SU-DHL-6 (cell line): ENCODE measurements around the gene KCNJ9.

Experiments
- H2AFZ ChIP-seq: fragments of 200-600 bp; sonication (generic); 2 replicates; pipeline ENCODE4 v1.6.1; 2014; ENCODE audit warnings: low read depth, mild to moderate bottlenecking, moderate library complexity, mixed read lengths, antibody characterized with exemption, low read length; ENCODE audit not compliant: severe bottlenecking
- H3F3A ChIP-seq: fragments of 200-600 bp; shearing (Covaris generic); 2 replicates; pipeline ENCODE4 v1.6.0; 2016; ENCODE audit warnings: antibody characterized with exemption, mild to moderate bottlenecking; ENCODE audit not compliant: insufficient read depth
- H3K27ac ChIP-seq: fragments of 200-600 bp; sonication (generic); 2 replicates; pipeline ENCODE4 v1.5.1; 2016; ENCODE audit warnings: low read depth, mild to moderate bottlenecking, low read length, moderate library complexity, mixed read lengths
- H3K27me3 ChIP-seq: fragments of 200-600 bp; sonication (generic), shearing (Covaris generic); 2 replicates; pipeline ENCODE4 v1.6.0; 2014; ENCODE audit warnings: mild to moderate bottlenecking, low read length
- H3K36me3 ChIP-seq: fragments of 200-600 bp; sonication (generic); 2 replicates; pipeline ENCODE4 v1.6.1; 2014; ENCODE audit warnings: mild to moderate bottlenecking, low read length, mixed read lengths
- H3K4me2 ChIP-seq: fragments of 300-600, 200-600 bp; shearing (Covaris generic), sonication (generic); 2 replicates; pipeline ENCODE4 v1.6.0; 2014; ENCODE audit warnings: low read length, low read depth, mild to moderate bottlenecking; ENCODE audit not compliant: poor library complexity, severe bottlenecking
- H3K4me3 ChIP-seq: fragments of 200-600 bp; sonication (generic); 2 replicates; pipeline ENCODE4 v1.5.1; 2014; ENCODE audit warnings: antibody characterized with exemption, low read length, mild to moderate bottlenecking, mixed read lengths; ENCODE audit not compliant: insufficient read depth, poor library complexity, severe bottlenecking
- H3K79me2 ChIP-seq: fragments of 200-600 bp; sonication (generic); 2 replicates; pipeline ENCODE4 v1.6.1; 2014; ENCODE audit warnings: mild to moderate bottlenecking, low read length, moderate library complexity; ENCODE audit not compliant: insufficient read depth
- H3K9ac ChIP-seq: fragments of 200-600 bp; sonication (generic); 2 replicates; pipeline ENCODE4 v1.7.0; 2014; ENCODE audit warnings: mild to moderate bottlenecking, low read length
- H3K9me2 ChIP-seq: fragments of 200-600 bp; sonication (generic); replicated peaks from 2 replicates; pipeline ENCODE4 v1.6.1; 2014; ENCODE audit warnings: low read length; ENCODE audit not compliant: insufficient read depth
- H3K9me3 ChIP-seq: fragments of 200-600 bp; sonication (generic); 2 replicates; pipeline ENCODE4 v1.6.1; 2014; ENCODE audit warnings: low read length, mixed read lengths; ENCODE audit not compliant: insufficient read depth
- H4K20me1 ChIP-seq: fragments of 200-600 bp; sonication (generic); 2 replicates; pipeline ENCODE4 v1.6.1; 2014; ENCODE audit warnings: low read depth, mild to moderate bottlenecking, antibody characterized with exemption, low read length, moderate library complexity, mixed read lengths
- EZH2phosphoT487 ChIP-seq: fragments of 200-600 bp; sonication (generic), shearing (Covaris generic); conservative IDR thresholded peaks from 2 replicates; pipeline ENCODE4 v1.6.1; 2018; ENCODE audit warnings: mild to moderate bottlenecking, antibody characterized with exemption, low read length, moderate library complexity, mixed read lengths
- TF ChIP-seq, protein P1 (sequence below): fragments of 200-600 bp; sonication (generic); IDR thresholded peaks from one replicate; pipeline ENCODE4 v1.5.1; 2017; ENCODE audit warnings: antibody characterized with exemption, mild to moderate bottlenecking, low read length, moderate library complexity; ENCODE audit not compliant: insufficient read depth, poor library complexity, severe bottlenecking

KCNJ9 gene

DNA sequence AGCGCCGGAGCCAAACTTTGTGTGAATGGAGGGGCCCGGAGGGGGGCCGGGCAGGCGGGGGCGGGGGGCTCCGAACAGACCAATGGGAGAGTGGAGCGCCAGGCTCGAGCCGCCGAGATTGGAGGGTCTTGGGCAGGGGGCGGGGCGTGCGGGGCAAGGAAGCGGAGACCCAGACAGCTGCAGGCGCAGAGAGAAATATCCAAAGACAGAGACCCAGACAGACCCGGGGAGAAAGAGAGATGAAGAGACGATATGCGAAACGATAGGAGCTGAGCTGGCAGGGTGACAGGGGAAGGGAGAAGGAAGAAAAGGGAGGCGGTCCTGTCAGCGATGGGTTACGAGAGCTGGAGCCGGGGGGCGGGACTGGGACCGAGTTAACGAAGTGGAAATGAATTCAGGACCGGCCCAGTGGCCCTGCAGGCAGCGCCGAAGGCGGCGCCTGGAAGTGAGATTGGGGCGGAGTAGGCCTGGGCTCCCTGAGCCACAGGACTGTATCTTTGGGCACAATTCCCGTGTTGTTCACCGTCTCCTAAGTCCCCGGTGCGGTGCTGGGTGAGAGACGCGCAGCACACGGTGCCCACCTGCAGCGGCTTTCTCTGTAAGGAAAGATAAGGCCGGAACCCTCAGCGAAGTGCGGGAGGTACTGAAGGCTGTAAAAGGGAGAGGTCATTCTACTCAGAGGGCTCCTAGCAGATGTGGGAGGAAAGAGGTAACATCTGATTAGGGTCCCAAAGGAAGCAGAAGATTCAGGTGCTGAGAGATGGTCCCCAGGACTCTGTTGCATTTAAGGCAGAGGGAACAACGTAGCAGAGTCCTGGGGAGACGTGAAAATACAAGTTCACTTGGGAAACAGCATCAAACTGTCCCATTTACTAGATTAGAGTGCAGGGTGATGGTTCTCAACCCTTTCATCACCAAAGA is 10.8 kb upstream of the KCNJ9 start:
- Histone ChIP-seq H3K4me2 (peak overlapping the region; percentile 80), H3K27me3 (no peaks in the 10 kb centered on the region; the same call in 1 of the 2 replicates), H3K4me3 (peak overlapping the region; percentile 50), H4K20me1 (no peaks in the 10 kb centered on the region), H3K9me2 (no peaks in the 10 kb centered on the region), H3F3A (no peaks in the 10 kb centered on the region), H3K79me2 (no peaks in the 10 kb centered on the region), H3K9me3 (no peaks in the 10 kb centered on the region), H3K9ac (peak overlapping the region; percentile 35), H3K36me3 (no peaks in the 10 kb centered on the region), H2AFZ (peak overlapping the region; percentile 93), H3K27ac (no peak overlapping the region)
- no peak for TF ChIP-seq EZH2phosphoT487
- TF ChIP-seq, protein P1, sequence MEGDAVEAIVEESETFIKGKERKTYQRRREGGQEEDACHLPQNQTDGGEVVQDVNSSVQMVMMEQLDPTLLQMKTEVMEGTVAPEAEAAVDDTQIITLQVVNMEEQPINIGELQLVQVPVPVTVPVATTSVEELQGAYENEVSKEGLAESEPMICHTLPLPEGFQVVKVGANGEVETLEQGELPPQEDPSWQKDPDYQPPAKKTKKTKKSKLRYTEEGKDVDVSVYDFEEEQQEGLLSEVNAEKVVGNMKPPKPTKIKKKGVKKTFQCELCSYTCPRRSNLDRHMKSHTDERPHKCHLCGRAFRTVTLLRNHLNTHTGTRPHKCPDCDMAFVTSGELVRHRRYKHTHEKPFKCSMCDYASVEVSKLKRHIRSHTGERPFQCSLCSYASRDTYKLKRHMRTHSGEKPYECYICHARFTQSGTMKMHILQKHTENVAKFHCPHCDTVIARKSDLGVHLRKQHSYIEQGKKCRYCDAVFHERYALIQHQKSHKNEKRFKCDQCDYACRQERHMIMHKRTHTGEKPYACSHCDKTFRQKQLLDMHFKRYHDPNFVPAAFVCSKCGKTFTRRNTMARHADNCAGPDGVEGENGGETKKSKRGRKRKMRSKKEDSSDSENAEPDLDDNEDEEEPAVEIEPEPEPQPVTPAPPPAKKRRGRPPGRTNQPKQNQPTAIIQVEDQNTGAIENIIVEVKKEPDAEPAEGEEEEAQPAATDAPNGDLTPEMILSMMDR: no peak

DNA sequence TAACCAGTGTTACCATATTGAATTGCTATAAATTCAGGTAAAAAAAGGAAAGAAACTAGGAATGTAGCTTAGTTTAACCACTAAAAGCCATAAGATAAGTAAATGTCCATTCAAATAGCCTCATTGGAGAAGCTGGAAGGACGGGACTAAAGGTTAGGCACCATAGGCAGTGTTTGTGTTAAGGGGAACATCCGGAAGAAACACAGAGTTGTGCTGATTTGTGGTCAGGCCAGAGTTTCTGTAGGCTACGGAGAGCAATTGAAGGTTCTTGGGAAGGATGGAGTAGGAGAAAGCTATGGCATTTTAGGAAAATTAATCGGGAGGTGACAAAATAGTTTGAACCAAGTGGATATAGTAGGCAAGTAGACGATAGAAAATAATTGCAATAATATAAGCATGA is 10.0 kb upstream of the KCNJ9 start:
- no peak overlapping the region for H3K4me3 ChIP-seq
- no peaks in the 10 kb centered on the region for H3K36me3 ChIP-seq
- TF ChIP-seq, protein P1: no peak
- TF ChIP-seq EZH2phosphoT487: no peak
- no peaks in the 10 kb centered on the region for H3F3A ChIP-seq
- no peak overlapping the region for H3K9ac ChIP-seq
- no peaks in the 10 kb centered on the region for H3K9me2 ChIP-seq
- no peaks in the 10 kb centered on the region for H3K9me3 ChIP-seq
- H2AFZ ChIP-seq: no peak overlapping the region
- no peaks in the 10 kb centered on the region for H3K79me2 ChIP-seq
- H3K27me3 ChIP-seq: no peaks in the 10 kb centered on the region; the same call in 1 of the 2 replicates
- H4K20me1 ChIP-seq: no peaks in the 10 kb centered on the region
- H3K4me2 ChIP-seq: no peak overlapping the region
- H3K27ac ChIP-seq: no peak overlapping the region

DNA sequence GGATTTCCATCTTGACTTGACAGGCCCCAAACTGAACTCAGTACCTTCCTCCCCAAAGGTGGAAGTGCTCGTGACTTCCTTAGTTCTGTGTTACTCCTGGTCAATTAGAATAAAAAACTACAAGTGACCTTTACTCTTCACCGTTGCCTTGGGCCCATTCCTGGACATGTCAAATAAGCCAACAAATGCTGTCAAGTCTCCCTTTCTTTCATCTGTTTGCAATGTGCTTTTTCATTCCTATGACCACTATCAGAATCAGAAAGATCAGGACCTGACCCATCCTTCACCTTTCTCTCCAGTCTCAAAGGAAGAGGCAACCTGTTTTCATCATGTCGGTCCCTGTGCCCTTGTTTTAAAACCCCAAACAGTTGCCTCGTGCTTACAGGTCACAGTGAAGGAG is 6.5 kb upstream of the KCNJ9 start:
- Histone ChIP-seq H3K9ac (no peak overlapping the region), H3K9me2 (no peaks in the 10 kb centered on the region), H3K9me3 (no peaks in the 10 kb centered on the region), H3K36me3 (no peaks in the 10 kb centered on the region), H2AFZ (no peak overlapping the region), H3K4me2 (no peak overlapping the region), H3K79me2 (no peaks in the 10 kb centered on the region), H3K27ac (no peak overlapping the region), H3K27me3 (no peaks in the 10 kb centered on the region), H3F3A (no peaks in the 10 kb centered on the region), H4K20me1 (no peaks in the 10 kb centered on the region), H3K4me3 (no peak overlapping the region)
- TF ChIP-seq EZH2phosphoT487: no peak
- TF ChIP-seq, protein P1: no peak
